Liver (tissue), 9 donors: ENCODE results near the gene SCGB3A2. TPM values are rescaled to one million over a fixed set of nuclear protein-coding genes. Genes with fewer than 3 reads are reported as not detected.

Experiments
- DNase-seq: peaks from one replicate; pipeline ENCODE4 v3.0.0-alpha.2; 2017; ENCODE audit warnings: low spot score
- H3K27ac ChIP-seq, 2 donors: one replicate each; pipeline ENCODE4 v1.7.0; 2013; ENCODE audit warnings: inconsistent platforms in 2 of 2, low read length in 2 of 2, control low read depth in 1 of 2, low read depth in 1 of 2, mild to moderate bottlenecking in 1 of 2
- H3K27me3 ChIP-seq, 4 donors: one replicate each; pipeline versions ENCODE4 v1.6.1 to v1.7.0; 2013; ENCODE audit warnings: low read length in 3 of 4, inconsistent platforms in 1 of 4, mild to moderate bottlenecking in 1 of 4, moderate library complexity in 1 of 4; ENCODE audit not compliant: control insufficient read depth in 4 of 4, insufficient read depth in 4 of 4
- H3K36me3 ChIP-seq, 4 donors: one replicate each; pipeline versions ENCODE4 v1.6.1 to v1.7.0; 2013; ENCODE audit warnings: low read length in 3 of 4, mild to moderate bottlenecking in 3 of 4, low read depth in 1 of 4, moderate library complexity in 1 of 4; ENCODE audit not compliant: control insufficient read depth in 4 of 4, insufficient read depth in 3 of 4
- H3K4me1 ChIP-seq, 4 donors: one replicate each; pipeline versions ENCODE4 v1.6.1 to v1.7.0; 2013; ENCODE audit warnings: low read length in 3 of 4, mild to moderate bottlenecking in 3 of 4, moderate library complexity in 1 of 4; ENCODE audit not compliant: control insufficient read depth in 4 of 4, insufficient read depth in 4 of 4
- H3K4me3 ChIP-seq, 3 donors: one replicate each; pipeline versions ENCODE4 v1.6.1 to v1.7.0; 2013; ENCODE audit warnings: low read length in 3 of 3, control low read depth in 1 of 3, low read depth in 1 of 3, mild to moderate bottlenecking in 1 of 3
- H3K9ac ChIP-seq, 2 donors: one replicate each; pipeline ENCODE4 v1.7.0; 2013; ENCODE audit warnings: low read length in 2 of 2, mild to moderate bottlenecking in 2 of 2, moderate library complexity in 2 of 2, control low read depth in 1 of 2, low read depth in 1 of 2
- H3K9me3 ChIP-seq, 4 donors: one replicate each; pipeline versions ENCODE4 v1.6.1 to v1.7.0; 2013; ENCODE audit warnings: low read length in 3 of 4; ENCODE audit not compliant: control insufficient read depth in 4 of 4
- ATF3 ChIP-seq: IDR thresholded peaks from 2 replicates; pipeline ENCODE4 v1.6.1; 2016; ENCODE audit warnings: antibody characterized with exemption
- CTCF ChIP-seq: fragments of 150-350 bp; IDR thresholded peaks from 2 replicates; pipeline ENCODE4 v1.5.1; 2017; ENCODE audit warnings: improper control_type of control experiment, low read depth, low read length; ENCODE audit not compliant: missing input control
- EGR1 ChIP-seq, 2 donors: IDR thresholded peaks; 2 replicates each; pipeline ENCODE4 v1.6.1; 2016 to 2018; ENCODE audit warnings: antibody characterized with exemption in 2 of 2, low read depth in 2 of 2
- FOXA1 ChIP-seq: IDR thresholded peaks from 2 replicates; pipeline ENCODE4 v1.6.1; 2016; ENCODE audit warnings: antibody characterized with exemption
- GABPA ChIP-seq, 2 donors: IDR thresholded peaks in 1 of 2; conservative IDR thresholded peaks in 1 of 2; 2 replicates each; pipeline ENCODE4 v1.6.1; 2016; ENCODE audit warnings: antibody characterized with exemption in 2 of 2, mild to moderate bottlenecking in 1 of 2, moderate library complexity in 1 of 2
- HNF4A ChIP-seq, 2 donors: conservative IDR thresholded peaks; 2 replicates each; pipeline ENCODE4 v1.6.1; 2016; ENCODE audit warnings: antibody characterized with exemption in 2 of 2, mild to moderate bottlenecking in 2 of 2
- HNF4G ChIP-seq: IDR thresholded peaks from 2 replicates; pipeline ENCODE4 v1.6.1; 2016; ENCODE audit warnings: antibody characterized with exemption
- JUND ChIP-seq, 2 donors: IDR thresholded peaks; 2 replicates each; pipeline ENCODE4 v1.6.1; 2016; ENCODE audit warnings: antibody characterized with exemption in 2 of 2
- MAX ChIP-seq: IDR thresholded peaks from 2 replicates; pipeline ENCODE4 v1.6.1; 2016; ENCODE audit warnings: antibody characterized with exemption
- NR2F2 ChIP-seq: IDR thresholded peaks from 2 replicates; pipeline ENCODE4 v1.6.1; 2016; ENCODE audit warnings: antibody characterized with exemption
- RAD21 ChIP-seq, 2 donors: IDR thresholded peaks; 2 replicates each; pipeline ENCODE4 v1.6.1; 2016; ENCODE audit warnings: antibody characterized with exemption in 2 of 2, mild to moderate bottlenecking in 2 of 2
- REST ChIP-seq: IDR thresholded peaks from 2 replicates; pipeline ENCODE4 v1.6.1; 2016; ENCODE audit warnings: antibody characterized with exemption, mild to moderate bottlenecking
- RXRA ChIP-seq, 2 donors: IDR thresholded peaks; 2 replicates each; pipeline ENCODE4 v1.6.1; 2017 to 2018; ENCODE audit warnings: antibody characterized with exemption in 2 of 2, mild to moderate bottlenecking in 1 of 2
- SP1 ChIP-seq: IDR thresholded peaks from 2 replicates; pipeline ENCODE4 v1.6.1; 2018; ENCODE audit warnings: antibody characterized with exemption, mild to moderate bottlenecking
- TAF1 ChIP-seq: conservative IDR thresholded peaks from 2 replicates; pipeline ENCODE4 v1.6.1; 2016; ENCODE audit warnings: antibody characterized with exemption, mild to moderate bottlenecking
- YY1 ChIP-seq: IDR thresholded peaks from 2 replicates; pipeline ENCODE4 v1.6.1; 2016; ENCODE audit warnings: antibody characterized with exemption, mild to moderate bottlenecking
- ZBTB33 ChIP-seq: IDR thresholded peaks from 2 replicates; pipeline ENCODE4 v1.6.1; 2016; ENCODE audit warnings: antibody characterized with exemption
- WGBS: extraction: QIAGEN DNeasy Blood & Tissue Kit; methylation state at CpG from one replicate; pipeline ENCODE4 v1.1.7; 2013; 5-methylcytosine and 5-hydroxymethylcytosine counted together
- polyA plus RNA-seq, 2 donors: library from polyadenylated mRNA; stranded (reverse) in 1 of 2; unstranded in 1 of 2; fragments of 200-250 nt in 1 of 2; fragments of >200 nt in 1 of 2; fragmentation: Nextera tagmentation in 1 of 2; extraction: Ambion mirVana in 1 of 2; gene quantifications; one replicate each; pipeline versions ENCODE4 v1.2.1 to v1.2.3, GENCODE V29; 2013 to 2015
- total RNA-seq, 2 donors: library from RNA; depleted of rRNA; stranded (reverse); fragments of >200 nt; gene quantifications; one replicate each; pipeline ENCODE4 v1.2.3, GENCODE V29; 2014
- donor health status: healthy.
- donor health status: healthy.
- donor health status: healthy.
- donor health status: healthy.
- donor health status: healthy.

SCGB3A2 gene
- total and polyA plus RNA-seq, 4 donors: not detected

- Histone ChIP-seq H3K4me3 (no peak overlapping the region), H3K27ac (no peak overlapping the region), H3K27me3 (no peaks in the 10 kb centered on the region), H3K9me3 (no peaks in the 10 kb centered on the region), H3K4me1 (no peaks in the 10 kb centered on the region), H3K9ac (no peak overlapping the region), H3K36me3 (no peaks in the 10 kb centered on the region)
- no peak for DNase-seq
- WGBS: 8% methylated on average over 3 of the region's 3 CpGs
- TF ChIP-seq HNF4G: no peak
- TF ChIP-seq GABPA (IDR thresholded peaks at IDR 0.05 in 1 of 2, conservative IDR thresholded peaks at IDR 0.05 in 1 of 2): no peak
- TF ChIP-seq RAD21 (IDR thresholded peaks at IDR 0.05): peak; percentile 78 to 84
- TF ChIP-seq ATF3: no peak
- no peak for TF ChIP-seq REST
- TF ChIP-seq CTCF: peak; percentile 62
Observed at GRCh38 chr5:147887026-147887627, 8.6 kb downstream of the SCGB3A2 start.

GRCh38 chr5:147887930-147888329, 9.4 kb downstream of the SCGB3A2 start:
- no peaks in the 10 kb centered on the region for H3K36me3 ChIP-seq
- no peaks in the 10 kb centered on the region for H3K27me3 ChIP-seq
- no peak for DNase-seq
- H3K27ac ChIP-seq: no peak overlapping the region
- no peaks in the 10 kb centered on the region for H3K4me1 ChIP-seq
- H3K9me3 ChIP-seq: no peaks in the 10 kb centered on the region
- WGBS: 86% methylated on average over 2 of the region's 2 CpGs
- no peak overlapping the region for H3K4me3 ChIP-seq
- no peak overlapping the region for H3K9ac ChIP-seq
- TF ChIP-seq GABPA (IDR thresholded peaks at IDR 0.05 in 1 of 2, conservative IDR thresholded peaks at IDR 0.05 in 1 of 2): no peak
- TF ChIP-seq JUND (IDR thresholded peaks at IDR 0.05): no peak
- TF ChIP-seq TAF1: no peak
- no peak for TF ChIP-seq FOXA1
- TF ChIP-seq ZBTB33: no peak
- no peak for TF ChIP-seq NR2F2
- no peak for TF ChIP-seq HNF4A (conservative IDR thresholded peaks at IDR 0.05)
- no peak for TF ChIP-seq ATF3
- TF ChIP-seq REST: no peak
- TF ChIP-seq SP1: no peak
- no peak for TF ChIP-seq RAD21 (IDR thresholded peaks at IDR 0.05)
- no peak for TF ChIP-seq EGR1 (IDR thresholded peaks at IDR 0.05; ENCODE audit: low read depth in 2 of 2)
- TF ChIP-seq YY1: no peak
- no peak for TF ChIP-seq RXRA (IDR thresholded peaks at IDR 0.05)
- no peak for TF ChIP-seq HNF4G
- no peak for TF ChIP-seq CTCF
- TF ChIP-seq MAX: no peak
